HepG2 (cell line): ENCODE measurements around the gene DNPEP. TPM values are rescaled to one million over a fixed set of nuclear protein-coding genes. Genes with fewer than 3 reads are reported as not detected.

Experiments used
- ATAC-seq: fragments of 200-7000 bp; cut with Tn5 transposase; 3 replicates; pipeline ENCODE4 v1.9.1; 2020; ENCODE audit warnings: mild to moderate bottlenecking, moderate library complexity
- BruUV-seq: library from RNA; stranded (reverse); fragments of 400-500 nt; replicated peaks from 2 replicates; lab custom pipeline; 2021; lab: Mats Ljungman, UMichigan
- CTCF ChIA-PET: fragments of 300-600 bp; formaldehyde crosslinking; extraction: SDS; loops from one replicate; lab custom pipeline; 2021; ENCODE audit warnings: low total read pairs, inconsistent platforms, low intra/inter-chr PET ratio; lab: Yijun Ruan, JAX
- POLR2A ChIA-PET: fragments of 350-600 bp; sonication (Branson Sonifier 250); formaldehyde crosslinking; loops from one replicate; lab custom pipeline; 2020; ENCODE audit warnings: antibody characterized with exemption, inconsistent platforms; lab: Yijun Ruan, JAX
- DNase-seq: peaks from one replicate; pipeline ENCODE4 v3.0.0-alpha.2; 2015; ENCODE audit warnings: low spot score
- FAIRE-seq: peaks from 3 replicates; lab custom pipeline; 2011; peaks lifted over from hg19 to GRCh38; lab: Jason Lieb, UNC
- H2AFZ ChIP-seq: one replicate; pipeline ENCODE4 v1.6.1; 2011; ENCODE audit warnings: low read length, inconsistent platforms
- H3K27ac ChIP-seq: fragments of 300-600 bp; 3 replicates; pipeline ENCODE4 v1.8.0; 2011; ENCODE audit warnings: mixed run types, mild to moderate bottlenecking, mixed read lengths, low read length, inconsistent platforms; ENCODE audit not compliant: insufficient read depth; ENCODE audit errors: extremely low read length
- H3K27me3 ChIP-seq, 2 experiments: fragments of 200-600 bp in 1 of 2; 2 replicates in 1 of 2; 3 replicates in 1 of 2; pipeline versions ENCODE4 v1.6.0 to v1.8.0; 2011; ENCODE audit warnings: low read length in 2 of 2, mild to moderate bottlenecking in 2 of 2, moderate library complexity in 2 of 2, inconsistent platforms in 1 of 2; ENCODE audit not compliant: insufficient read depth in 2 of 2, control insufficient read depth in 1 of 2
- H3K36me3 ChIP-seq, 2 experiments: fragments of 200-600 bp in 1 of 2; replicated peaks in 1 of 2; 2 replicates in 1 of 2; 3 replicates in 1 of 2; pipeline versions ENCODE4 v1.5.1 to v1.8.0; 2011; ENCODE audit warnings: low read length in 2 of 2, inconsistent platforms in 1 of 2; ENCODE audit not compliant: insufficient read depth in 2 of 2, control insufficient read depth in 1 of 2
- H3K4me1 ChIP-seq: 2 replicates; pipeline ENCODE4 v1.5.1; 2012; ENCODE audit warnings: low read length, inconsistent platforms; ENCODE audit not compliant: insufficient read depth
- H3K4me2 ChIP-seq: 2 replicates; pipeline ENCODE4 v1.6.0; 2011; ENCODE audit warnings: low read depth, low read length, inconsistent platforms
- H3K4me3 ChIP-seq, 3 experiments: fragments of 200-600 bp in 1 of 3; sonication (generic), shearing (Covaris generic) in 1 of 3; replicated peaks in 1 of 3; 2 replicates each; pipeline ENCODE4 v1.5.1; 2011 to 2016; ENCODE audit warnings: low read length in 3 of 3, inconsistent platforms in 2 of 3, low read depth in 2 of 3, mild to moderate bottlenecking in 2 of 3, control low read depth in 1 of 3, mixed read lengths in 1 of 3; ENCODE audit not compliant: insufficient read depth in 1 of 3
- H3K79me2 ChIP-seq: one replicate; pipeline ENCODE4 v1.6.1; 2011; ENCODE audit warnings: low read length, inconsistent platforms; ENCODE audit not compliant: insufficient read depth
- H3K9ac ChIP-seq: 2 replicates; pipeline ENCODE4 v1.6.0; 2011; ENCODE audit warnings: mild to moderate bottlenecking, low read depth, low read length, inconsistent platforms; ENCODE audit not compliant: insufficient read depth
- H3K9me3 ChIP-seq: 2 replicates; pipeline ENCODE4 v1.5.1; 2012; ENCODE audit warnings: mild to moderate bottlenecking, low read length
- H4K20me1 ChIP-seq: 2 replicates; pipeline ENCODE4 v1.6.0; 2011; ENCODE audit warnings: inconsistent platforms, mild to moderate bottlenecking, low read length, moderate library complexity; ENCODE audit not compliant: insufficient read depth
- CBX1 ChIP-seq: IDR thresholded peaks from one replicate; pipeline ENCODE4 v1.6.1; 2016; ENCODE audit warnings: antibody characterized with exemption, low read depth
- CBX5 ChIP-seq: sonication (generic); formaldehyde crosslinking; IDR thresholded peaks from 2 replicates; pipeline ENCODE4 v1.4.0; 2020; ENCODE audit warnings: missing genetic modification reagents, borderline replicate concordance
- EZH2 ChIP-seq: conservative IDR thresholded peaks from 2 replicates; pipeline ENCODE4 v1.6.1; 2012; ENCODE audit warnings: mild to moderate bottlenecking, low read depth, low read length, moderate library complexity
- FOXK2 ChIP-seq: fragments of 450-650 bp; IDR thresholded peaks from 2 replicates; pipeline ENCODE4 v1.6.1; 2016
- KLF16 ChIP-seq, 2 experiments: sonication (generic) in 1 of 2; formaldehyde crosslinking in 1 of 2; IDR thresholded peaks; 2 replicates each; pipeline versions ENCODE4 v1.6.1 to v1.8.0; 2016 to 2023; ENCODE audit warnings: missing genetic modification reagents in 2 of 2, missing compliant biosample characterization in 1 of 2
- KMT2B ChIP-seq: IDR thresholded peaks from 2 replicates; pipeline ENCODE4 v1.6.1; 2016; ENCODE audit warnings: missing genetic modification reagents, missing compliant biosample characterization
- ONECUT2 ChIP-seq: sonication (generic); formaldehyde crosslinking; IDR thresholded peaks from 2 replicates; pipeline ENCODE4 v1.4.0; 2020; ENCODE audit warnings: missing genetic modification reagents
- SPEN ChIP-seq: sonication (generic); formaldehyde crosslinking; IDR thresholded peaks from 2 replicates; pipeline ENCODE4 v1.5.1; 2020; ENCODE audit warnings: low read depth, mild to moderate bottlenecking, missing genetic modification reagents
- ZNF468 ChIP-seq: sonication (generic); formaldehyde crosslinking; IDR thresholded peaks from 2 replicates; pipeline ENCODE4 v1.8.0; 2022; ENCODE audit warnings: mild to moderate bottlenecking, moderate library complexity, missing genetic modification reagents
- ZNF674 ChIP-seq: sonication (generic); formaldehyde crosslinking; IDR thresholded peaks from 2 replicates; pipeline ENCODE4 v1.5.0; 2020; ENCODE audit warnings: low read depth, mild to moderate bottlenecking, missing genetic modification reagents
- ZNF777 ChIP-seq: sonication (generic); formaldehyde crosslinking; IDR thresholded peaks from 2 replicates; pipeline ENCODE4 v1.4.0; 2020; ENCODE audit warnings: missing genetic modification reagents
- ZNF781 ChIP-seq: sonication (generic); formaldehyde crosslinking; IDR thresholded peaks from 2 replicates; pipeline ENCODE4 v1.5.1; 2020; ENCODE audit warnings: borderline replicate concordance, mild to moderate bottlenecking, missing genetic modification reagents; ENCODE audit errors: not compliant biosample characterization
- ZNF850 ChIP-seq: sonication (generic); formaldehyde crosslinking; conservative IDR thresholded peaks from 2 replicates; pipeline ENCODE4 v1.9.0; 2021; ENCODE audit warnings: mild to moderate bottlenecking, missing genetic modification reagents
- WGBS: methylation state at CpG from one replicate; pipeline ENCODE4 v1.1.6; 2017; ENCODE audit warnings: low lambda C conversion rate; 5-methylcytosine and 5-hydroxymethylcytosine counted together
- in situ Hi-C: cut with HindIII; loops from 2 replicates; pipeline ENCODE4 v1.10.0; 2017; ENCODE audit warnings: low pct_unique_long_range_greater_than_20kb; ENCODE audit not compliant: extremely low pct_ligation_motif_present
- intact Hi-C: fragments of 100-400 bp; cut with micrococcal nuclease; formaldehyde crosslinking; loops from one replicate; pipeline ENCODE4 v1.10.0; 2022; ENCODE audit not compliant: unreplicated experiment
- polyA plus RNA-seq, 8 experiments: library from polyadenylated mRNA; depleted of rRNA in 3 of 8; stranded (reverse) in 7 of 8; unstranded in 1 of 8; fragments of >200 nt; fragmentation: Illumina TruSeq in 4 of 8; extraction: Trizol in 4 of 8; gene quantifications; 2 replicates each; pipeline versions ENCODE4 v1.2.1 to v1.2.3, GENCODE V29; 2011 to 2016; ENCODE audit warnings: low read depth in 4 of 8, missing spikeins in 1 of 8, mixed read lengths in 1 of 8; ENCODE audit not compliant: insufficient read depth in 1 of 8
- total RNA-seq, 5 experiments: library from RNA; depleted of rRNA; stranded (reverse); fragments of >200 nt; fragmentation: Illumina TruSeq; extraction: Trizol; gene quantifications; 2 replicates each; pipeline ENCODE4 v1.2.3, GENCODE V29; 2016; ENCODE audit warnings: low read depth in 1 of 5
- TF ChIP-seq, protein P1 (sequence below): sonication (generic); formaldehyde crosslinking; IDR thresholded peaks from 2 replicates; pipeline ENCODE4 v1.4.0; 2020; ENCODE audit warnings: mild to moderate bottlenecking, missing genetic modification reagents
- TF ChIP-seq, protein P2 (sequence below): sonication (generic); formaldehyde crosslinking; IDR thresholded peaks from 2 replicates; pipeline ENCODE4 v1.8.0; 2023; ENCODE audit warnings: mild to moderate bottlenecking, missing genetic modification reagents
- TF ChIP-seq, protein P3 (sequence below): sonication (generic); formaldehyde crosslinking; IDR thresholded peaks from 2 replicates; pipeline ENCODE4 v1.4.0; 2020; ENCODE audit warnings: mild to moderate bottlenecking, low read depth, missing genetic modification reagents

DNPEP gene
- total and polyA plus RNA-seq, 2 of the 13 experiments (the other 11 are each of a cell fraction or from before 2014, with no cell fraction given), result 104 to 109 TPM

DNA sequence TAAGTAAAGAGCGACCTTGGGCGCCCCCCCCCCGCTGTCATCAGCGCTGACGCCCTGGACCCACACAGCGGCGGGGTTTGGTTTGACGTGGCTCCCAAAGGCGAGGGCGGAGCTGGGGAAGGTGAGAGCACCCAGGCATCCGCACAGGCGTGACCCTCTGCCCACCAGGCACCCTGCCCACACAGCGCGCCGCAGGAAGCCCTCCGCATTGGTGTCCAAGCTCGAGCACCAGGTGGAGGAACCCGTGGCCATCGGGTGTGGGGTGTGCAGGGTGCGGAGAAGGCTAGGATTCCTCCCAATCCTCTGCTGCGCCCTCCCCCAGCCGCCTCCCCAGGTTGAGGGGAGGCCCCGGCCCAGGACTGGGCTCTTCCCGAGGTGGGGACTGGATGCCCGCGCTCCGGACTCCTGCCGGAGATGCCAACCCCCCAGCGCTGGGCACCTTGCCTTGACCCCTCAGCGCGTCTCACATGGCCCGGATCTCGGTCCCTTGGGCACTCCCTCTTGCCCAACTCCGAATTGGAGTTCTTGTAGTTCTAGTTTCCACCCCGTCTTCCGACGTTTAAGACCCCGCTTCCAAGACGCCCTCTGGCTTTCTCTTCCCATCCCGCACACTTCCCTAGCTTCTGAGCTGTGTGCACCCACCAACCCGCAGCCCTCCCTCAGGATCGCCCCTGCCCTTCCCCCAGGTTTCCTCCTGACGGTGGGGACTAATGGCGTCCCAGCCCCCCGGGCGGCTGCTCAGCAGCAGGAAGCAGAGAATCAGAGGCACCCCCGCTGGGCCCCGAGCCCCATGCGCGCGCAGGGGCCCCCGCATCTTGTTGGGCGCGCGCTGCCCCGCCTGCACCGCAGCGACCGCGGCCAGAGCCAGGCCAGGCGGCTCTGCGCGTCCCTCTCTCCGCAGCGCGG, 29.3 kb downstream of the DNPEP start:
- no peak for DNase-seq
- no peaks in the 10 kb centered on the region for H3K36me3 ChIP-seq
- no peaks in the 10 kb centered on the region for H3K4me1 ChIP-seq
- no peak overlapping the region for H3K27ac ChIP-seq
- ChIA-PET CTCF (no interaction called here), POLR2A (interaction anchor here (1.3 kb wide), 1 partner anchor 30 kb away, joined by 4 read pairs; no protein-coding TSS in a partner anchor)
- H3K9me3 ChIP-seq, result no peaks in the 10 kb centered on the region
- H3K27me3 ChIP-seq, result peaks cover 6 to 46% of the 10 kb centered on the region in 2 experiments
- FAIRE-seq, result no peak
- no peak overlapping the region for H3K4me2 ChIP-seq
- peak; percentile 54 for ATAC-seq
- no peak overlapping the region for H3K9ac ChIP-seq
- no peak overlapping the region for H3K4me3 ChIP-seq
- WGBS, result 27% methylated on average over 59 of the region's 66 CpGs
- intact Hi-C loops, result no loop called here
- no TSS peak for BruUV-seq
- no peaks in the 10 kb centered on the region for H4K20me1 ChIP-seq
- no peaks in the 10 kb centered on the region for H3K79me2 ChIP-seq
- in situ Hi-C loops, result no loop called here
- no peak for TF ChIP-seq CBX1
- TF ChIP-seq ZNF781 (CRISPR knock-in tag), result no peak
- TF ChIP-seq EZH2, result peak; percentile 34; the same call in 1 of the 2 replicates
- TF ChIP-seq KMT2B, result no peak
- H2AFZ ChIP-seq, result no peak overlapping the region

DNA sequence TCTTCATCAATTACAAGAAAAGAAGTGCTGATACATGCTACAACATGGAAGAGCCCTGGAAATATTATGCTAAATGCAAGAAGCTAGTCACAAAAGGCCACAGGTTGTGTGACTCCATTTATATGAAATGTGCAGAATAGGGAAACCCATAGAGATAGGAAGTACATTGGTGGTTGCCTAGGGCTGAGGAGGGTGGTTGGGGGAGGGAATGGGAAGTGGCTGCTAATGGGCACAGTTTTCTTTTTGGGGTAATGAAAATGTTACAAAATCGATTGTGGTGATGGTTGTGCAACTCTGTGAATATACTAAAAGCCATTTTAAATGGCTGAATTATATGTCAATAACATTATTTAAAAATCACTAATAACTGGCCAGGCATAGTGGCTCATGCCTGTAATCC, 30.9 kb downstream of the DNPEP start:
- no peaks in the 10 kb centered on the region for H3K36me3 ChIP-seq
- ATAC-seq (no peak), DNase-seq (no peak), FAIRE-seq (no peak)
- no peak overlapping the region for H3K27ac ChIP-seq
- ChIA-PET POLR2A (interaction anchor here (1.3 kb wide), 1 partner anchor 32 kb away, joined by 4 read pairs; no protein-coding TSS in a partner anchor), CTCF (no interaction called here)
- TF ChIP-seq, protein P1, sequence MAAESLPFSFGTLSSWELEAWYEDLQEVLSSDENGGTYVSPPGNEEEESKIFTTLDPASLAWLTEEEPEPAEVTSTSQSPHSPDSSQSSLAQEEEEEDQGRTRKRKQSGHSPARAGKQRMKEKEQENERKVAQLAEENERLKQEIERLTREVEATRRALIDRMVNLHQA (CRISPR knock-in tag), result no peak
- no peak for TF ChIP-seq ZNF674 (CRISPR knock-in tag)
- TF ChIP-seq FOXK2, result no peak
- TF ChIP-seq, protein P2, sequence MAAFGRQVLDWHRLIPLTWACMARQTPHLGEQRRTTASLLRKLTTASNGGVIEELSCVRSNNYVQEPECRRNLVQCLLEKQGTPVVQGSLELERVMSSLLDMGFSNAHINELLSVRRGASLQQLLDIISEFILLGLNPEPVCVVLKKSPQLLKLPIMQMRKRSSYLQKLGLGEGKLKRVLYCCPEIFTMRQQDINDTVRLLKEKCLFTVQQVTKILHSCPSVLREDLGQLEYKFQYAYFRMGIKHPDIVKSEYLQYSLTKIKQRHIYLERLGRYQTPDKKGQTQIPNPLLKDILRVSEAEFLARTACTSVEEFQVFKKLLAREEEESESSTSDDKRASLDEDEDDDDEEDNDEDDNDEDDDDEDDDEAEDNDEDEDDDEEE (CRISPR knock-in tag), result no peak
- no peak for TF ChIP-seq ZNF777 (CRISPR knock-in tag)
- TF ChIP-seq CBX5 (CRISPR knock-in tag), result no peak
- TF ChIP-seq, protein P3, sequence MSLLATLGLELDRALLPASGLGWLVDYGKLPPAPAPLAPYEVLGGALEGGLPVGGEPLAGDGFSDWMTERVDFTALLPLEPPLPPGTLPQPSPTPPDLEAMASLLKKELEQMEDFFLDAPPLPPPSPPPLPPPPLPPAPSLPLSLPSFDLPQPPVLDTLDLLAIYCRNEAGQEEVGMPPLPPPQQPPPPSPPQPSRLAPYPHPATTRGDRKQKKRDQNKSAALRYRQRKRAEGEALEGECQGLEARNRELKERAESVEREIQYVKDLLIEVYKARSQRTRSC, result no peak
- no peak for TF ChIP-seq KLF16 (CRISPR knock-in tag; IDR thresholded peaks at IDR 0.05)
- TF ChIP-seq ONECUT2 (CRISPR knock-in tag), result no peak
- TF ChIP-seq ZNF850 (CRISPR knock-in tag), result no peak
- no peak for TF ChIP-seq ZNF468 (CRISPR knock-in tag)
- TF ChIP-seq SPEN (CRISPR knock-in tag), result no peak
- H2AFZ ChIP-seq, result no peak overlapping the region
- BruUV-seq, result no TSS peak
- H3K9ac ChIP-seq, result no peak overlapping the region
- H3K4me1 ChIP-seq, result no peaks in the 10 kb centered on the region
- in situ Hi-C loops (no loop called here), intact Hi-C loops (no loop called here)
- H3K27me3 ChIP-seq, result peaks cover 6 to 58% of the 10 kb centered on the region in 2 experiments
- no peak overlapping the region for H3K4me2 ChIP-seq
- no peak overlapping the region for H3K4me3 ChIP-seq
- no peaks in the 10 kb centered on the region for H3K9me3 ChIP-seq
- H4K20me1 ChIP-seq, result no peaks in the 10 kb centered on the region
- no peaks in the 10 kb centered on the region for H3K79me2 ChIP-seq
- 3% methylated on average over 1 of the region's 1 CpG for WGBS
